ENCODE results near the gene INTS4. TPM values are rescaled to one million over a fixed set of nuclear protein-coding genes. Genes with fewer than 3 reads are reported as not detected.

Gene INTS4
- total and polyA plus RNA-seq, 2 of the 8 experiments (the other 6 are each of a cell fraction or from before 2014, with no cell fraction given): 27.0 to 31.3 TPM

DNA sequence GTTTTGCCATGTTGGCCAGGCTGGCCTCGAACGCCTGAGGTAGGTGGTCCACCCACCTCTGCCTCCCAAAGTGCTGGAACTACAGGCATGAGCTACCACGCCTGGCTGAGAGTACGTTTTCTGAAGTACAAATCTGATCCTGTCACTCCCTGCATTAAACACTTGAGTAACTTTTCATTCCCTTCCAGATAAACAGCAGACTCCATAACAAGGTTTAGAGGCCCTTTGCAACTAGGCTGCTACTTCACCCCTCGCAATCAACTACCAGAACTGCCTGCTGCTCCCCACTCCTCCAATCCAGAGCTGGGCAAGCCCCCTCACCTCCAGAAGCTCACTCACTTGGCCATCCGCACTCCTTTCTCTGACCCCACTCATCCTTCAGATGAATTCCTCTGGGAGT is 27.1 kb upstream of the INTS4 start:
- Histone ChIP-seq H3K9me3 (ENCODE audit: insufficient read depth in 2 of 2, low read depth in 1 of 2, low read length in 1 of 2) (no peaks in the 10 kb centered on the region), H3K4me2 (ENCODE audit: insufficient read depth in 1 of 2, low read depth in 2 of 2, low read length in 2 of 2) (peak overlapping the region; percentile 75 to 87; a peak in 1 of 4 replicates), H3K23ac (ENCODE audit: insufficient read length) (no peak overlapping the region), H4K5ac (ENCODE audit: insufficient read length, low read depth, low read length) (no peak overlapping the region), H3K27ac (ENCODE audit: low read depth, low read length) (no peak overlapping the region), H4K91ac (replicated peaks; ENCODE audit: insufficient read length, low read length) (no peak overlapping the region), H3K79me1 (ENCODE audit: low read depth, low read length) (no peaks in the 10 kb centered on the region; the same call in 1 of the 2 replicates), H3K4me1 (replicated peaks in 1 of 4; ENCODE audit: control insufficient read depth in 3 of 4, insufficient read depth in 4 of 4, low read length in 3 of 4) (peaks cover 0 to 13% (median 8%) of the 10 kb centered on the region in 4 experiments; a peak in 6 of 7 replicates), H2BK15ac (ENCODE audit: low read length) (no peak overlapping the region; the same call in 1 of the 2 replicates), H3K14ac (ENCODE audit: insufficient read length) (no peak overlapping the region), H2AFZ (ENCODE audit: low read length) (no peak overlapping the region), H4K8ac (ENCODE audit: extremely low read depth, insufficient read depth, low read length) (no peak overlapping the region; the same call in 1 of the 2 replicates), H2AK5ac (ENCODE audit: low read depth, low read length) (no peak overlapping the region), H3K4me3 (ENCODE audit: extremely low read depth in 1 of 4, insufficient read depth in 2 of 4, low read depth in 3 of 4, low read length in 4 of 4) (peak overlapping the region in 1 of 4 experiments; percentile 66; a peak in 1 of 8 replicates), H2BK20ac (ENCODE audit: low read length) (no peak overlapping the region), H3K23me2 (ENCODE audit: low read depth, low read length) (peaks cover 9% of the 10 kb centered on the region), H3K36me3 (ENCODE audit: control insufficient read depth in 2 of 4, insufficient read depth in 4 of 4, low read length in 3 of 4) (peaks cover under 1 to 4% (median 3%) of the 10 kb centered on the region in 4 experiments; a peak in 5 of 8 replicates), H3K56ac (replicated peaks; ENCODE audit: insufficient read length, low read depth, low read length) (no peak overlapping the region), H3K79me2 (ENCODE audit: control insufficient read depth in 1 of 2, insufficient read depth in 2 of 2, low read length in 2 of 2) (no peaks in the 10 kb centered on the region), H3K9ac (replicated peaks in 1 of 4; ENCODE audit: extremely low read depth in 1 of 4, low read depth in 3 of 4, low read length in 3 of 4) (no peak overlapping the region), H2BK5ac (ENCODE audit: low read depth, low read length) (peak overlapping the region; percentile 49; the same call in 1 of the 2 replicates), H4K20me1 (replicated peaks in 1 of 2; ENCODE audit: control insufficient read depth in 1 of 2, insufficient read depth in 2 of 2, low read length in 2 of 2) (no peaks in the 10 kb centered on the region), H3K27me3 (replicated peaks in 1 of 4; ENCODE audit: control insufficient read depth in 3 of 4, extremely low read depth in 1 of 4, insufficient read depth in 3 of 4, low read length in 3 of 4) (no peaks in the 10 kb centered on the region), H3K4ac (replicated peaks; ENCODE audit: insufficient read length, low read depth, low read length) (no peak overlapping the region), H2BK12ac (ENCODE audit: low read depth, low read length) (0 out of 2 replicates have a peak overlapping the region, but pooled peaks have one; percentile 33), H3K18ac (ENCODE audit: extremely low read depth, low read length) (peak overlapping the region; percentile 24; the same call in 1 of the 2 replicates), H2BK120ac (replicated peaks; ENCODE audit: low read depth, low read length) (no peak overlapping the region)
- FAIRE-seq: no peak
- ChIA-PET CTCF (ENCODE audit: partially characterized antibody) (interaction anchor here (0.6 to 3.3 kb wide), 5 partner anchors 13 to 265 kb away, joined by 4 to 19 read pairs (median 9); no protein-coding TSS in a partner anchor), POLR2A (ENCODE audit: partially characterized antibody) (interaction anchor here (1.6 to 2.1 kb wide), 3 partner anchors 11 to 27 kb away, joined by 6 to 11 read pairs (median 6); partner anchors contain the start of gene INTS4)
- TF ChIP-seq RXRA (IDR thresholded peaks at IDR 0.05; ENCODE audit: insufficient read depth, low read depth, low read length): no peak
- no peak for TF ChIP-seq SP1 (IDR thresholded peaks at IDR 0.05; ENCODE audit: low read depth, low read length)
- no peak for TF ChIP-seq KDM4A (IDR thresholded peaks at IDR 0.05; ENCODE audit: low read depth, low read length, severe bottlenecking)
- no peak for TF ChIP-seq POLR2AphosphoS5 (IDR thresholded peaks at IDR 0.05; ENCODE audit: low read depth, low read length)
- TF ChIP-seq CBX8 (IDR thresholded peaks at IDR 0.05; ENCODE audit: borderline replicate concordance, low read depth, low read length): no peak
- no peak for TF ChIP-seq TBP (IDR thresholded peaks at IDR 0.05; ENCODE audit: low read depth, low read length)
- TF ChIP-seq PHF8 (conservative IDR thresholded peaks at IDR 0.05; ENCODE audit: low read depth, low read length): no peak
- WGBS, 2 experiments (ENCODE audit: extremely low coverage in 1 of 2, insufficient coverage in 1 of 2, insufficient read length in 1 of 2, insufficient replicate concordance in 2 of 2, low coverage in 1 of 2, low lambda C conversion rate in 2 of 2, missing lambda C conversion rate in 1 of 2): 85% methylated on average over 6 of the region's 6 CpGs; no CpG with 5 or more reads in 1 of the 2 experiments
- DNase-seq (ENCODE audit: low read depth in 1 of 2, low spot score in 2 of 2): no peak
